GM19099 (cell line): ENCODE results near the gene AFAP1L1.

ENCODE experiments used
- POLR2A ChIP-seq: IDR thresholded peaks from 3 replicates; pipeline ENCODE4 v1.6.1; 2011; ENCODE audit warnings: low read depth; ENCODE audit not compliant: insufficient read length; ENCODE audit errors: extremely low read depth

Gene AFAP1L1

GRCh38 chr5:149313151-149313841 lies 41.6 kb downstream of the AFAP1L1 start:
- no peak for TF ChIP-seq POLR2A

GRCh38 chr5:149314571-149315111 lies 43.0 kb downstream of the AFAP1L1 start:
- no peak for TF ChIP-seq POLR2A

GRCh38 chr5:149315753-149316152 lies 44.1 kb downstream of the AFAP1L1 start:
- no peak for TF ChIP-seq POLR2A

- TF ChIP-seq POLR2A, result no peak
Observed at GRCh38 chr5:149317281-149318048, 45.8 kb downstream of the AFAP1L1 start.

- TF ChIP-seq POLR2A, result no peak
Observed at GRCh38 chr5:149319174-149319573, 47.5 kb downstream of the AFAP1L1 start.

- no peak for TF ChIP-seq POLR2A
Observed at GRCh38 chr5:149320791-149321330, 49.2 kb downstream of the AFAP1L1 start.

GRCh38 chr5:149322518-149322917 lies 50.9 kb downstream of the AFAP1L1 start:
- no peak for TF ChIP-seq POLR2A

GRCh38 chr5:149323210-149323609 lies 51.6 kb downstream of the AFAP1L1 start:
- TF ChIP-seq POLR2A, result no peak

GRCh38 chr5:149323621-149324205 lies 52.1 kb downstream of the AFAP1L1 start:
- TF ChIP-seq POLR2A, result no peak

- TF ChIP-seq POLR2A, result no peak
Observed at GRCh38 chr5:149324641-149325040, 53.0 kb downstream of the AFAP1L1 start.

GRCh38 chr5:149325166-149325735 lies 53.6 kb downstream of the AFAP1L1 start:
- no peak for TF ChIP-seq POLR2A

- TF ChIP-seq POLR2A, result no peak
Observed at GRCh38 chr5:149325894-149326293, 54.2 kb downstream of the AFAP1L1 start.

GRCh38 chr5:149326611-149327010 lies 55.0 kb downstream of the AFAP1L1 start:
- TF ChIP-seq POLR2A, result no peak

- no peak for TF ChIP-seq POLR2A
Observed at GRCh38 chr5:149328177-149328576, 56.5 kb downstream of the AFAP1L1 start.
